GM23338 (cell line): ENCODE results near the gene LCMT1.

Source experiments
- EZH2 ChIP-seq: fragments of 200-600 bp; sonication (generic); IDR thresholded peaks from one replicate; pipeline ENCODE4 v1.8.0; 2017; ENCODE audit warnings: antibody characterized with exemption, mild to moderate bottlenecking, low read depth; ENCODE audit not compliant: unreplicated experiment
- JUNB ChIP-seq: IDR thresholded peaks from one replicate; pipeline ENCODE4 v1.6.1; 2016; ENCODE audit warnings: antibody characterized with exemption; ENCODE audit not compliant: unreplicated experiment
- NANOG ChIP-seq: IDR thresholded peaks from 2 replicates; pipeline ENCODE4 v1.6.1; 2016; ENCODE audit warnings: antibody characterized with exemption, borderline replicate concordance
- POLR2AphosphoS5 ChIP-seq: IDR thresholded peaks from 2 replicates; pipeline ENCODE4 v1.6.1; 2016; ENCODE audit warnings: antibody characterized with exemption, low read depth
- REST ChIP-seq: IDR thresholded peaks from one replicate; pipeline ENCODE4 v1.6.1; 2018; ENCODE audit warnings: antibody characterized with exemption; ENCODE audit not compliant: unreplicated experiment
- TF ChIP-seq, protein P1 (sequence below), 2 experiments: fragments of 200-600 bp in 1 of 2; sonication (generic) in 1 of 2; conservative IDR thresholded peaks; 2 replicates each; pipeline versions ENCODE4 v1.5.1 to v1.6.1; 2016 to 2017; ENCODE audit warnings: antibody characterized with exemption in 2 of 2, low read depth in 2 of 2, mild to moderate bottlenecking in 2 of 2, moderate library complexity in 1 of 2

DNA sequence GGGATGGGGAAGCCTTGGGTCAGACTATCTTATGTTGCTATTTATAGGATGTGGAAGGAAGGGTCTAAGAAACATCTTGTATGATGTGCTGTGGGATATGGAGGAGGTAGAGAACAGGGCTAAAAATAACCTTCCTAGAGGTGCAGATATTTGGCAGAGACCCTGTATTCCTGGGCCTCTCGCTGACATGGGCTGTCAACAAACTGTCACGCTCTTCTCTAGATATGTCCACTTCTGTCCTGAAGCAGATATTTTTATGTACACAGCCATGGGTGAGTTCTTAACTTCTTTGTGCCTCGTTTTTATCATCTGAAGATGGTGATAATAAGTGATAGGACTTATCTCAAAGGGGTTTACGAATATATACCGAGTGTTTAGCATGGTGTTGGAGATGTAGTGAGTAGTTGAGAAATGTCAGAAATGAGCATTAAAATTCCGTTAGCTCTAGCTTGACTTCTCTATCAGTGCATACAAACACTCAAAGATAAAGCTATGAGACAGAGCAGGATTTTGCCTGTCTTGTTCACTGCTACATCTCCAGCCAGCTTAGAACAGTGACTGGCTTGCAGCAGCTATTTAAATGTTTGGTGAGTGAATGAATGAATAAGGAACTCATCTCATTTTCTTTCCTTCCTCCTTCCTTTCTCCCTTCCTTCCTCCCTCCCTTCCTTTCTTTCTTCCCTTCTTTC is 102.3 kb downstream of the LCMT1 start:
- TF ChIP-seq, protein P1, sequence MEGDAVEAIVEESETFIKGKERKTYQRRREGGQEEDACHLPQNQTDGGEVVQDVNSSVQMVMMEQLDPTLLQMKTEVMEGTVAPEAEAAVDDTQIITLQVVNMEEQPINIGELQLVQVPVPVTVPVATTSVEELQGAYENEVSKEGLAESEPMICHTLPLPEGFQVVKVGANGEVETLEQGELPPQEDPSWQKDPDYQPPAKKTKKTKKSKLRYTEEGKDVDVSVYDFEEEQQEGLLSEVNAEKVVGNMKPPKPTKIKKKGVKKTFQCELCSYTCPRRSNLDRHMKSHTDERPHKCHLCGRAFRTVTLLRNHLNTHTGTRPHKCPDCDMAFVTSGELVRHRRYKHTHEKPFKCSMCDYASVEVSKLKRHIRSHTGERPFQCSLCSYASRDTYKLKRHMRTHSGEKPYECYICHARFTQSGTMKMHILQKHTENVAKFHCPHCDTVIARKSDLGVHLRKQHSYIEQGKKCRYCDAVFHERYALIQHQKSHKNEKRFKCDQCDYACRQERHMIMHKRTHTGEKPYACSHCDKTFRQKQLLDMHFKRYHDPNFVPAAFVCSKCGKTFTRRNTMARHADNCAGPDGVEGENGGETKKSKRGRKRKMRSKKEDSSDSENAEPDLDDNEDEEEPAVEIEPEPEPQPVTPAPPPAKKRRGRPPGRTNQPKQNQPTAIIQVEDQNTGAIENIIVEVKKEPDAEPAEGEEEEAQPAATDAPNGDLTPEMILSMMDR (conservative IDR thresholded peaks at IDR 0.05; ENCODE audit: low read depth in 2 of 2): no peak
- TF ChIP-seq NANOG: no peak
- TF ChIP-seq POLR2AphosphoS5: no peak
- TF ChIP-seq REST: no peak
- no peak for TF ChIP-seq EZH2
- no peak for TF ChIP-seq JUNB
